Measurements from ENCODE around the gene TMEM222.
A peak's percentile ranks its signal among the peaks of the same experiment; 100 is the strongest.

Gene TMEM222

GRCh38 chr1:27318136-27318535 lies 3.8 kb upstream of the TMEM222 start:
- Histone ChIP-seq H3K4me3 (ENCODE audit: low read length) (no peak overlapping the region), H3K27me3 (ENCODE audit: control insufficient read depth, low read length) (no peaks in the 10 kb centered on the region; the same call in 1 of the 2 replicates), H3K4me2 (ENCODE audit: low read length) (no peak overlapping the region), H4K20me1 (ENCODE audit: control insufficient read depth, insufficient read depth, low read depth, low read length) (no peaks in the 10 kb centered on the region), H3K4me1 (ENCODE audit: control insufficient read depth, low read length) (peaks cover 18% of the 10 kb centered on the region), H3K9me3 (ENCODE audit: control insufficient read depth, insufficient read depth, low read length) (no peaks in the 10 kb centered on the region), H3K36me3 (ENCODE audit: control insufficient read depth, low read length) (peaks cover 7% of the 10 kb centered on the region), H3K9me2 (replicated peaks; ENCODE audit: control insufficient read depth, low read length) (no peaks in the 10 kb centered on the region), H3K27ac (ENCODE audit: low read depth, low read length) (no peak overlapping the region), H3K79me2 (ENCODE audit: control insufficient read depth, low read length) (peaks cover 10% of the 10 kb centered on the region), H3F3A (ENCODE audit: control insufficient read depth, insufficient read depth) (0 out of 2 replicates have a peak, but pooled peaks cover 2% of the 10 kb centered on the region)
- TF ChIP-seq CTCF (IDR thresholded peaks at IDR 0.05; ENCODE audit: low read depth, low read length, poor library complexity, severe bottlenecking) (no peak), EZH2phosphoT487 (IDR thresholded peaks at IDR 0.05; ENCODE audit: borderline replicate concordance, low read length) (no peak)

GRCh38 chr1:27318596-27318995 lies 3.4 kb upstream of the TMEM222 start:
- H3K79me2 ChIP-seq (ENCODE audit: control insufficient read depth, low read length): peaks cover 15% of the 10 kb centered on the region
- no peak overlapping the region for H3K27ac ChIP-seq (ENCODE audit: low read depth, low read length)
- H3K27me3 ChIP-seq (ENCODE audit: control insufficient read depth, low read length): no peaks in the 10 kb centered on the region; the same call in 1 of the 2 replicates
- H3F3A ChIP-seq (ENCODE audit: control insufficient read depth, insufficient read depth): 0 out of 2 replicates have a peak, but pooled peaks cover 2% of the 10 kb centered on the region
- no peak for TF ChIP-seq EZH2phosphoT487 (IDR thresholded peaks at IDR 0.05; ENCODE audit: borderline replicate concordance, low read length)
- no peak for TF ChIP-seq CTCF (IDR thresholded peaks at IDR 0.05; ENCODE audit: low read depth, low read length, poor library complexity, severe bottlenecking)
- H3K4me1 ChIP-seq (ENCODE audit: control insufficient read depth, low read length): peaks cover 19% of the 10 kb centered on the region
- no peaks in the 10 kb centered on the region for H4K20me1 ChIP-seq (ENCODE audit: control insufficient read depth, insufficient read depth, low read depth, low read length)
- no peaks in the 10 kb centered on the region for H3K9me2 ChIP-seq (replicated peaks; ENCODE audit: control insufficient read depth, low read length)
- H3K4me3 ChIP-seq (ENCODE audit: low read length): no peak overlapping the region
- H3K9me3 ChIP-seq (ENCODE audit: control insufficient read depth, insufficient read depth, low read length): no peaks in the 10 kb centered on the region
- H3K4me2 ChIP-seq (ENCODE audit: low read length): no peak overlapping the region
- H3K36me3 ChIP-seq (ENCODE audit: control insufficient read depth, low read length): peaks cover 8% of the 10 kb centered on the region

GRCh38 chr1:27322569-27323240 lies 742 bp downstream of the TMEM222 start:
- peak overlapping the region; percentile 92 for H3K4me2 ChIP-seq (ENCODE audit: low read length)
- H3K9me2 ChIP-seq (replicated peaks; ENCODE audit: control insufficient read depth, low read length): no peaks in the 10 kb centered on the region
- no peaks in the 10 kb centered on the region for H4K20me1 ChIP-seq (ENCODE audit: control insufficient read depth, insufficient read depth, low read depth, low read length)
- peaks cover 40% of the 10 kb centered on the region for H3K36me3 ChIP-seq (ENCODE audit: control insufficient read depth, low read length)
- no peaks in the 10 kb centered on the region for H3K9me3 ChIP-seq (ENCODE audit: control insufficient read depth, insufficient read depth, low read length)
- TF ChIP-seq CTCF (IDR thresholded peaks at IDR 0.05; ENCODE audit: low read depth, low read length, poor library complexity, severe bottlenecking) (no peak), EZH2phosphoT487 (IDR thresholded peaks at IDR 0.05; ENCODE audit: borderline replicate concordance, low read length) (no peak)
- H3K4me1 ChIP-seq (ENCODE audit: control insufficient read depth, low read length): peaks cover 20% of the 10 kb centered on the region
- peak overlapping the region; percentile 100 for H3K4me3 ChIP-seq (ENCODE audit: low read length)
- H3K27ac ChIP-seq (ENCODE audit: low read depth, low read length): peak overlapping the region; percentile 83
- peaks cover 54% of the 10 kb centered on the region for H3K79me2 ChIP-seq (ENCODE audit: control insufficient read depth, low read length)
- H3K27me3 ChIP-seq (ENCODE audit: control insufficient read depth, low read length): no peaks in the 10 kb centered on the region; the same call in 1 of the 2 replicates
- no peaks in the 10 kb centered on the region for H3F3A ChIP-seq (ENCODE audit: control insufficient read depth, insufficient read depth)

Measured in DOHH2 (cell line).